ENCODE data around the gene RNF223. TPM values are rescaled to one million over a fixed set of nuclear protein-coding genes. Genes with fewer than 3 reads are reported as not detected.

Gene RNF223
- total and polyA plus RNA-seq, 2 of the 13 experiments (the other 11 are each of a cell fraction or from before 2014, with no cell fraction given) = 0.03 TPM; not detected in 1

GRCh38 chr1:1069056-1069710 is 4.9 kb downstream of the RNF223 start (continued):
- no peak for TF ChIP-seq ZNF367 (CRISPR knock-in tag; IDR thresholded peaks at IDR 0.05; ENCODE audit: borderline replicate concordance)
- TF ChIP-seq HIC2 (CRISPR knock-in tag; IDR thresholded peaks at IDR 0.05; ENCODE audit: low read depth) = no peak
- TF ChIP-seq RFX3 (CRISPR knock-in tag; IDR thresholded peaks at IDR 0.05) = peak; percentile 84
- TF ChIP-seq ZNF329 (CRISPR knock-in tag; IDR thresholded peaks at IDR 0.05; ENCODE audit: low read depth) = 0 out of 2 replicates have a peak, but pooled peaks have one; percentile 3
- no peak for TF ChIP-seq KIAA2018 (CRISPR knock-in tag; IDR thresholded peaks at IDR 0.05; ENCODE audit: borderline replicate concordance)
- TF ChIP-seq BHLHE40 (IDR thresholded peaks at IDR 0.05; ENCODE audit: low read length) = no peak
- 0 out of 2 replicates have a peak, but pooled peaks have one; percentile 24 for TF ChIP-seq SIN3A (IDR thresholded peaks at IDR 0.05; ENCODE audit: borderline replicate concordance, low read depth, low read length)
- no peak for TF ChIP-seq RBM22 (optimal IDR thresholded peaks at IDR 0.05; ENCODE audit: low read length)
- TF ChIP-seq HOXA9 (CRISPR knock-in tag; IDR thresholded peaks at IDR 0.05; ENCODE audit: borderline replicate concordance) = no peak
- TF ChIP-seq ZNF570 (CRISPR knock-in tag; IDR thresholded peaks at IDR 0.05; ENCODE audit: borderline replicate concordance) = no peak
- no peak for TF ChIP-seq ZNF576 (CRISPR knock-in tag; IDR thresholded peaks at IDR 0.05)
- no peak for TF ChIP-seq ZNF512B (CRISPR knock-in tag; IDR thresholded peaks at IDR 0.05; ENCODE audit: borderline replicate concordance)
- TF ChIP-seq AGO2 (optimal IDR thresholded peaks at IDR 0.05; ENCODE audit: low read depth, low read length) = peak; percentile 16
- peak; percentile 56 for TF ChIP-seq ELF1 (CRISPR knock-in tag; IDR thresholded peaks at IDR 0.05)
- TF ChIP-seq SALL2 (CRISPR knock-in tag; IDR thresholded peaks at IDR 0.05) = no peak; the same call in 1 of the 2 replicates

Measured in HepG2 (cell line).